Activated CD4-positive, alpha-beta T cell treated with anti-CD3 and anti-CD28 coated beads, Interleukin-2, amount 50 U/mL, for 1 hour (primary cell): Measurements from ENCODE around the gene P2RY14.

Experiments used
- DNase-seq: peaks from one replicate; pipeline ENCODE4 v3.0.0-alpha.2; 2020

Gene P2RY14

DNA sequence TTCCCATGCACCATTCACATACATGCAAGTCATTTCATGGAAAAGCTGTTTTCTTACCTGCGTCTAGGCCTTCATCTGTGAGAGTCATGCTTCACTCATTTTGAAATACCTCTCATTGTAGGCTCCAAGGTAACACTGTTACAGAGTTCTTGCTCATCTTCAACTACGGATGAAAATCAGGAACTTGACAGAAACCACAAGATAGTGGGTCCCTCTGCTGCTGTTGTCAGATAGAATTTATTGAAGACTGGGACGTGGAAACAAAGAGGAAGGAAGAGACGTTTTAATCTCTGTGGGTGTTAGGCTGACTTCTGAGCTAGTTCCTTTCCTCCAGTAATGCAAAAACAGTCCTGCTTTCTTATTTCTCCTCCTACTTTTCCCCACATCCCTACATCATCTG lies at the start of gene P2RY14:
P2RY14 (minus strand) TSS at position 313 of the 400 bp plus-strand sequence. CDS start 64,226 bp downstream, outside the sequence.
- DNase-seq = no peak

- no peak for DNase-seq
Observed at GRCh38 chr3:151327571-151328198, 49.3 kb upstream of the P2RY14 start.

DNA sequence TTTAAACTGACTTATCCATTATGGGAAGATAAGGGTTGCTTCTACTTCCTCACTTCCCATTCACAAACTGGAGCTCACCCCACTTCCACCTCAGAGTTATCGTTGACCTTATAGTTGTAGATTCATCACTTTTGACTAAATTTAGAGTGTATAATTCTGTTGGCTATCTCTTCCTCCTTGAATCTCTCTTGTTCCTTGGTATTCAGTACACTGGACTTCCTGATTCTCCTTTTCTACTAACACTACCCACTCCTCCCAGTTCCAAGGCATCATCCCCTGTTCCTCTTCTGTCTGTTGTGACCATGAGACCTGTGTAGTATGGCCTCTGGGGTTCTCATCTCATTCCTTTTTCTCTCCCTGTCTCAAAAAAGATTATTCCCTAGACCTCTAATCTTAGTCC lies 44.2 kb upstream of the P2RY14 start:
- DNase-seq = no peak

GRCh38 chr3:151321526-151321925 lies 43.2 kb upstream of the P2RY14 start:
- no peak for DNase-seq

DNA sequence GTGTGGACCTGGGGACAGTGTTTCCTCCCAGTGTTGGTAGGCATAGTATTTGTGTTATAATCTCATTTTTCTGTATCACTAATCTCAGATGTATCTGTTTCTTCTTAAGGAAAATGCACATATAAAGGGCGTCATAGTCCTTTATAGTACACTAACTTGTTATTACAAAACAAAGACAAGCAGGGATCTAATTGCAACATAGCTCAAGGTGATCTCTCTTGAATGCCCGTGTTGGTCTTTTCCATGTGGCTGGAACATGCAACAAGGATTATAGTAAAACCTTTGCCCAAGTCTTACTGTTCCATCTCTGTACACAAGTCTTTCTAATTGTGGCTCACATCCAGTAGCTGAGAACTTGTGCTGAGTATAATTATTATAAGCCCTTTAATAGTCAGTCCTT lies 41.8 kb upstream of the P2RY14 start:
- no peak for DNase-seq

- DNase-seq = no peak
Observed at GRCh38 chr3:151319628-151320027, 41.3 kb upstream of the P2RY14 start.

DNA sequence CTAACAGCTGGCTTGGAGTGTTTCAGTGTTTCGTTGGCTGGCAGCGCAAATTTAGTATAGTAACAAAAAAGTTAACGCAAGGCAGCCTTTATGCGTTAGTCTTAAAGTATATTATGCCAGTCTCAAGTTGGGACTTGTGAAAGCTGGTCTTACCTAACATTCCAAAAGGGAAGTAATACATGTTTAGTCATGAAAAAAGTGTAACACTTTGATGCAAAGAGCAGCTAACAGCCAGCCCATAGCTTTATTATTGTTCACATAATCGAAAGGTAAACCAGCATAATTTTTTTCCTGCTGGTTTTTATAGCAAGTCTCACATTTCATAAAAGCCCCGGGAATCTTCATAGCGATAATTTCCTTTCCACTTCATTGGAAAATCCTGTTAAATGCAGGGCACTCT lies 40.6 kb upstream of the P2RY14 start:
- DNase-seq = no peak

DNA sequence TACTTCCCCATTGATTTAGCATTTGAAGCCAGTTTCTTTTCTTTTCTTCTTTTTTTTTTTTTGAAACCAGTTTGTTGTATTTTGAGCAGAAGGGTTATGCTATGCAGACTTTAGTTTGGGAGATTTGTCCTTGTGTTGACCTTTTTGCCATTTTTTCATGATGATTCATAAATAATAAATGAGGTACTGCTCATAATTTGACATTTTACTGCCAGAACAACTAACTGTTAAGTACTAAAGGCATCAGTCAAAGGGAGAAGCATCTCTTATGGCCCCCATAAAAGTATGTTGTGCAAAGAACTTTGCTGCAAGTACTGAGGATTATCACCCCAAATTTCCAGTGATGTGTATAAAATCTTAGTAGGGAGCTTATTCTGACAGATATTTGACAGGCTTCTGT lies 40.0 kb upstream of the P2RY14 start:
- no peak for DNase-seq

- no peak for DNase-seq
Observed at GRCh38 chr3:151316267-151316991, 38.1 kb upstream of the P2RY14 start, which contains the start of gene GPR87. Gene GPR87 (minus strand): TSS chr3:151316820. CDS start chr3:151300100, 16,720 bp downstream.

GRCh38 chr3:151315846-151316245 lies 37.5 kb upstream of the P2RY14 start:
- DNase-seq = no peak

DNA sequence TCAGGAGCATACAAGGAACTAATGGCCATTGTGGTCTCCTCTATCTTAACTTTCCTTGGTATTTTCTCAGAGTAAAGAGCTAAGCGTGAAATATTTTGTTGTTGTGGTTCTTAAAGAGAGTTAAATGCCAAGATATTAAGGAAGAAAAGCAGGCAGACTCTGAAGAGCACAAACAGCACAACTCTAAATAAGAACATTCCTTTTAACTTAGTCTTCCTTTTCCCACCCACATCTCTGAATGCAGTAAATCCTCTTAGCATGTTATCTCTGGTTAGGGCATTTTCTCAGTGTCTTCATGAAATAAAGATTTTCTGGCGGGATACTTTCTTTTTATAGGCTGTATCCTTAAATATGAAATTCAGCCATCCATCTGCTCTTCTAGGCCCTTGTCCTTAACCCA lies 36.8 kb upstream of the P2RY14 start:
- DNase-seq = no peak

DNA sequence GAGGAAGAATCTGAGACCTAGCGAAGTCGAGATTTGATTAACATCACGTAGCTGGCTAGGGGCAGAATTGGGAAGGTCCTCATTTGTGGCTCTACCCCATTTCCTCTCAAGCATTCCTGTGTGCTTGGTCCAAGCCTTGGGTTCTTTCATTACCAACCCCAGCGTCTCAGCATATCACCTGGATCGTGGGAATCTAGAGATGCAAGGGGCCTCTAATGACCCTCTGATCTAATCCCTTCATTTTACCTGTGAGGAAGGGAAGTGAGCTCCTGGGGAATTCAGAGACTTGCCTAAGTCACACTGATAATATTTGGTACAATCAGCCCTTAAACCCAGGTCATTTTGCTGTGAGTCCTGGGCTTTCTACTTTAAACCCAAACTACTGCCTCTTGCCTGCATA lies 36.3 kb upstream of the P2RY14 start:
- DNase-seq = no peak

GRCh38 chr3:151314137-151314536 lies 35.8 kb upstream of the P2RY14 start:
- DNase-seq = no peak

GRCh38 chr3:151312972-151313371 lies 34.6 kb upstream of the P2RY14 start:
- no peak for DNase-seq

DNA sequence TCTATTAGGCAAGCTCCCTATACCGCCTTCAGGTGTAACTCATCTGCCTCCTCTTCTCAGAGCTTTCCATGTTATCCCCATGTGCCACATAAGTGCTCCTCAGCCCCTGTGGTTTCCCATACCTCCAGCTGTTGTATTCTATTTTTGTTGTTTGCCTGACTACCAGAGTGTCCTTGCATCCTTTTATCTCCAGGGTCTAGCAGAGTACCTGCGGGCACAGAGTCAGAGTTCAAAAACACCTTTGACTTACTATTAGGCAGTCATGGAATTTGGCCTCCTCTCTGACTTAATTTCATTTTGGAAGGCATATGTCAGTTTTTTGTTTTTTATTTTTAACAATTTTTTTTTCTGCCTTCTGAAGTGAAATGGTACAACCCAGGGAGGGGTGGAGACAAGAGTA lies 31.2 kb upstream of the P2RY14 start:
- DNase-seq = no peak

- no peak for DNase-seq
Observed at GRCh38 chr3:151307583-151308488, 29.5 kb upstream of the P2RY14 start.

GRCh38 chr3:151307131-151307530 lies 28.8 kb upstream of the P2RY14 start:
- no peak for DNase-seq

- no peak for DNase-seq
Observed at GRCh38 chr3:151306168-151306810, 27.9 kb upstream of the P2RY14 start.

DNA sequence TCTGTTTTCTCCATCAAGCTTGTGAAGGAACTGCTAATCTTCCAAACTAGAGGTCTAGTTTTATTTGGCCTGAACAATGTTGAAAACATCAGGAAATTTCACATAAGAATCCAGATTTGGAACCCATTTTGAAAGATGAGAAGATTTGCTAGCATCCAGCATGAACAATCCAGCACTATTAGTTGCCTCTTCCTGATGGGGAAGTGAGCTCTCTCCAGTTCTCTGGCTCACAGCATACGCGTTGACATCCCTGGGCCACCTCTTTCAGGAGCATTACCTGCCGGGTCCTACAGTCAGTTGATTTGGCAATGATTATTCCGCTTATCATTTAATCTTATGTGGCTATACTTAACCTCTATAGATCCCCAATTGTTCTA lies 27.4 kb upstream of the P2RY14 start:
- DNase-seq = no peak

GRCh38 chr3:151305060-151305774 lies 26.9 kb upstream of the P2RY14 start:
- DNase-seq = no peak

DNA sequence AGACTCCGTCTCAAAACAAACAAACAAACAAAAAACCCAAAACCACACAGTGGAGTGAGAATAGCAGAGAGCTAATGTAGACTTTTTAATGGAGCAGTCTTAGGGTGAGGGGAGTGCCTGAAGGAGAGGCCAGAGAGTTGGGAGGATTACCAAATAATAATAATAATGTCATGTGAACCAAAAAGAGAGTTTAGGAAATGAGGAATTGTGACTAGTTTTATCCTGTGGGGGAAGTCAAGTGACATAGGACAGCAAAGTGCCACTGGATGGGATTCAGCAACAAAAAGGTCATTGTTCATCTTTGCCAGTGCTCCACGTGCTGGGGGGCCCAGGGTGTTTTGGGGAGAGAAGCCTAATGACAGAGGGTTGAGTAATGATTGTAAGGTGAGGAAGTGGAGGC lies 25.4 kb upstream of the P2RY14 start:
- DNase-seq = no peak

GRCh38 chr3:151301787-151302186 lies 23.4 kb upstream of the P2RY14 start:
- DNase-seq = no peak
